Measurements from ENCODE around the gene TMEM204.

Gene TMEM204

DNA sequence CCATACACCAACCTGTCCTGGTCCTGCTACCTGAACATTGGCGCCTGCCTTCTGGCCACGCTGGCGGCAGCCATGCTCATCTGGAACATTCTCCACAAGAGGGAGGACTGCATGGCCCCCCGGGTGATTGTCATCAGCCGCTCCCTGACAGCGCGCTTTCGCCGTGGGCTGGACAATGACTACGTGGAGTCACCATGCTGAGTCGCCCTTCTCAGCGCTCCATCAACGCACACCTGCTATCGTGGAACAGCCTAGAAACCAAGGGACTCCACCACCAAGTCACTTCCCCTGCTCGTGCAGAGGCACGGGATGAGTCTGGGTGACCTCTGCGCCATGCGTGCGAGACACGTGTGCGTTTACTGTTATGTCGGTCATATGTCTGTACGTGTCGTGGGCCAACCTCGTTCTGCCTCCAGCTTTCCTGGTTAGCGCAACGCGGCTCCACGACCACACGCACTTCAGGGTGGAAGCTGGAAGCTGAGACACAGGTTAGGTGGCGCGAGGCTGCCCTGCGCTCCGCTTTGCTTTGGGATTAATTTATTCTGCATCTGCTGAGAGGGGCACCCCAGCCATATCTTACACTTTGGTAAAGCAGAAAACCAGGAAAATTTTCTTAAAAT is 21.5 kb downstream of the TMEM204 start:
- in situ Hi-C loops (cut with HindIII; ENCODE audit: low sequenced_read_pairs): no loop called here

DNA sequence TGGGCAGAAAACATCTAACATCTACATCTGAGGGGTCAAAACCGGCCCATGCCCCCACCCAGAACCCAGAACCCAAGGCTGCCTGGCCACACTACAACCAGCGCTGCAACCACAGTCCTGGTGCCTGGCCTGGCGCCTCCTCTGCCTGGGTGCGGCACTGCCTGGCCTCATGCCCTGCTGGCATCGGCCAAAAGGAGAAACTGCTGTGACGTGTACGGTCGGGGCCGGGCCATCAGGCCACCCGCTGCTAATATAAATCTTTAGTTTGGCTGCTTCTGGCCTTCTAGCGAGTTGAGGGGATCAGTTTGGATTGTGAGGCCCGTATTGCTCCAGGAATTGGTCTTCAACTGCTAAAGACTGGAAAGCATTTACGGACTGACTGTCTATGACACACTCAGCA is 22.8 kb downstream of the TMEM204 start:
- in situ Hi-C loops (cut with HindIII; ENCODE audit: low sequenced_read_pairs): no loop called here

DNA sequence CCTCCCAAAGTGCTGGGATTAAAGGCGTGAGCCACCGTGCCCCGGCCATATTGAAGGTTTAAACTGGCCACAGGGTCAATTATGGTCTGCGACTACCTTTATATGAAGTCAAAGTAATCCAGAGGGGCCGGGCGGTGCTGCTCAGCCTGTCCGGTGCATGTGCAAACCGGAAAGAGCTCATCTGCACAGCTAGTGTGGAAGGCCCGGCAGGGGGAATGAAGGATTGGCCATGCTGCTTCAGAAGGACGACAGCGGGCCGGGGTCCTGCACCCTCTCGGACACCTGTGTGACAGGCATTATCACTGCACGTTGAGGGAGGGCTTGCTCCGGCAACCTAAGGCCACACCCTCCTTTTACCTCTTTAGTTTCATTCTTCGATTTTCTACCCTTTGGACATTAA is 23.6 kb downstream of the TMEM204 start:
- in situ Hi-C loops (cut with HindIII; ENCODE audit: low sequenced_read_pairs): no loop called here

DNA sequence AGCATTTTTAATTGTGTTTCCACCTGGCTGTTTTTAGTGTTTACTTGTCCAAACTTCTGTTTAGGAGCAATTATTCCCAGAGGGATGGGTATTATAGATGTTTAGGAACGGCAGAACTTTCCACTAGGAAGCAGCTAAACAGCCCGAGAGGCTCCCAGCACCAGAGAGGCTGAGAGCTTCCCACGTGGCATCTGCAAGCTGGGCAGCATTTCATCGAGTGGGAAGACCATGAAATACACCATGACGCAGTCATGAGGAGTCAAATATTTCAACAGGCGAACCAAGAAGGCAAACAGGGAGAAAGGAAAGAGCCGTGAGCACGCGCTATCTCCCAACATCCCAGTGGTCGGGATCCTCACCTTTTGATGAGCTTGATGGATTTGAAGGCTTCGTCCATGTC is 24.1 kb downstream of the TMEM204 start:
- in situ Hi-C loops (cut with HindIII; ENCODE audit: low sequenced_read_pairs): no loop called here

DNA sequence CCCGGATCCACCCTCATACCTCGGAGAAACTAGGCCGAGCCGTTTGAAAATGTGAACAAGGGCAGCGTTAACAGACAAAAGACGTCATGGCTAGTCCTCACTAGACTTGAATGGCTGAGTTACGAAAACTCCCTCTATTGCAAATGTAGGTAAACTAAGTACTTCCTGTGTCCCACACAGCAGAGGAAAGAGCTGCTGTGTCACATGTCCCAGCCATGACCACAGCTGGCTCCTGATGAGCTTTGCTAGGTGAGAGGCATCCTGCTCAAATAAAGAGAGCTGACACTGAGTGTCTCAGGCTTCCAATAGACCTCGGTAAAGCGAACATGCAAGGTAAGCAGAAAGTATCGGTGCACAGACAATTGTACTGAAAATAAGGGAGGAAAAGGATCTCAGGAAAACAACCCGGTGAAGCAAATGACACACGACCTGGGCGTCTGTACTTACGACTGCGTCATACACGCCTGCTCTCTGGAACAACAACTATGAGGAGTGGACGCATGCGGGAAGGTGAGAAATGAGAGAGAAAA is 26.0 kb downstream of the TMEM204 start:
- in situ Hi-C loops (cut with HindIII; ENCODE audit: low sequenced_read_pairs): no loop called here

DNA sequence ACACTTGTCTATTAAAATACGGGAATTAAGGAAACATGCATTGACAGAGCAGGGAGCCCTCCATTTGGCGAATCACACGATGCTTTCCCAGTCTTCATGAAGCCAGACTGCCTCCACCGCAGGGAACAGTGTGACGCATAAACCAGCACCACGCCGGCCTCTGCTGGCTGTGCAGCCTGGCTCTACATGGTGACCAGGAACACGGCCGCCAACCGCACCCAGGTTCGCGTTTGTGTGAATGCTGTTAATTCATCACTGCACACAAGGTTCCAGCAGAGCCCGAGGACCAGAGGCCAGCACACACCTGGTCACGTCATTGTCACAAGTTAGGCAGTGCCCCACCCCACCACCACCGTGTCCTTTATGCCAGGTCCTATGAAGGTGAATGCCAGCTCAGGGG is 26.7 kb downstream of the TMEM204 start:
- in situ Hi-C loops (cut with HindIII; ENCODE audit: low sequenced_read_pairs): no loop called here

DNA sequence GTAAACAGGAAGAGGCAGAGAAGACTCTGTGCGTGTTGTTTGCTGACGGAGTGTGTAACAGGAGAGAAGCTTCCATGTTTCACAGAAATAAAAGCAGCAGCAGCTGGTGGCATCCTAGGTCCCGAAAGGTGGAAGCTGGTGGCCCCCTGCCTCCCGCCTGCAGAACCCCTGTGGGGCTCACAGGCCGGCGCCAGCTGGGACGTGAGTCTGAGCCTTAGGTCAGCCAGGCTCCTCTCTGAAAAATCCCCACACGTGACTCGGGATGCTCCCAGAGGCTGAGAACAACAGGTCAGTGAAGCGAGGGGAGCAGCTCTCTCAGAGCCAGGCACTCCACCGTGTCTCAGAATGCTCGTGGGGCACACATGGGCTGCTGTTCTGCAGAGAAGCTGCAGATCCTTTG is 27.4 kb downstream of the TMEM204 start:
- in situ Hi-C loops (cut with HindIII; ENCODE audit: low sequenced_read_pairs): no loop called here

DNA sequence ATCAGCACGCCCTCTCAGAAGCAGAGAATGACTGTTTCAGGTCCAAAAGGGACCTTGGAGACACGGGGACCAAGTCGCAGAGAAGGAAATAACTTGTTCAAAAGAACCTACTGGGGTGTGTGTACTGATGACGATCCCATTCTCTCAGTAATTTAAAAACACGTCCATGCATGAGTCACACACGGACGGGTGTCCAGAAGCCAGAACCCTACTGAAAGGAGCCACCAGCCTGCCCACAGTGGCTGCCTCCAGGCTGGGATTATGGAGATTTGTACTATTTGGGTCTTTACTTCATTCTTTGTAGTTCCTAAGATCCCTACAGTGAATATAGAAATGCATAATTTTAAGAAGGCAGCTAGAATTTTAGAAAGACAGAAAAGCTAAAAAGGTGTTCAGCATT is 27.8 kb downstream of the TMEM204 start:
- in situ Hi-C loops (cut with HindIII; ENCODE audit: low sequenced_read_pairs): no loop called here

DNA sequence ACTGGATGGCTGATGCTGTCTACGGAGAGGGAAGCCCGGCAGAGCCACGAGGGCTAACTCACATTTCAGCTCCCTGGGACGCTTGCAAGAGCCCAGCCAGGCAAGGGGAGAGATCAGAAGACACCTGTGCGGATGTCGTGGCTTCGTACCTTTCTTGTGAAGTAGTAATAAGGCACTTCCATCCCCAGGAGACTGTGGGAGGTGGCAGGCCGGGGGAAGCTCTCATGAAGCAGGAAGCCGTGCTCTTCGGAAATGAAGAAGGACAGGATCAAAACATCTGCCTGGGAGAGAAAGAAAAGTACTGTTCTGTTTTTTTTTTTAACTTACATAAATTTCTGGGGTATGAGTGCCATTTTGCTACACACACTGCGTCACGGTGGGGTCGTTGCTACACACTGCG is 28.4 kb downstream of the TMEM204 start:
- in situ Hi-C loops (cut with HindIII; ENCODE audit: low sequenced_read_pairs): no loop called here

DNA sequence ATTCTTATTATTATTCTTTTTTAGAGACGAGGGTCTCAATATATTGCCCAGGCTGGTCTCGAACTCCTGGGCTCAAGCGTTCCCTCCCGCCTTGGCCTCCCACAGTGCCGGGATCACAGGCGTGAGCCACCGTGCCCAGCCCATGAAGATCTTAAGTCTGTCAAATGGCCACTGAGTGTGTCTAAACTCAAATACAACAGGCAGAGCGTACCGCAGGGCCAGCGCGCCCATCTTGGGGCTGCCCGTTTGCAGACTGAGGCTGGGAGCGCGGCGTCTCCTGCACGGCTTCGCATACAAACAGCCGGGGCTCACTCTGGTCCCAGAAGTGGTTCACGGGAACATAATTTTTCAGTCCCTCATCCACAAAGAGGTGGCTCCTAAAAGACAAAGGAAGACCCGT is 30.3 kb downstream of the TMEM204 start:
- in situ Hi-C loops (cut with HindIII; ENCODE audit: low sequenced_read_pairs): no loop called here

DNA sequence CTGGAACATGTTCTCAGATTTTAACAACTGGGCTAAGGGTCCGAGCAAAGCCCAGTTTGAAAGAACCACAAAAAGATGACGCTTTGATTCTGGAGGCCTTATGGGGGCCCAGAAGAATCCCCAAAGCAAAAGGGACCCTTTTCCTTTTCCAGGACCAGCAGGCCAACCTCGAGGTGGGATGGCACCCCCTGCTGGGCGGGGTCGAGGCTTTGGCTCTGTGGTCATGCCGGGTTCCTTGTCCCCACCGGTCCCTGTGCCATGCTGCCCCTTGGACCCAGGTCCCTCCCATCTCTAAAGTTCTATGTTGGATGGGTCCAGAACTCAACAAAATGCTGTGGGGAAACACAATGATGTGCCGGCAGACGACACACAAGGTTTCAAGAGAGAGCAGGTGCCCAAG is 30.9 kb downstream of the TMEM204 start:
- in situ Hi-C loops (cut with HindIII; ENCODE audit: low sequenced_read_pairs): no loop called here

DNA sequence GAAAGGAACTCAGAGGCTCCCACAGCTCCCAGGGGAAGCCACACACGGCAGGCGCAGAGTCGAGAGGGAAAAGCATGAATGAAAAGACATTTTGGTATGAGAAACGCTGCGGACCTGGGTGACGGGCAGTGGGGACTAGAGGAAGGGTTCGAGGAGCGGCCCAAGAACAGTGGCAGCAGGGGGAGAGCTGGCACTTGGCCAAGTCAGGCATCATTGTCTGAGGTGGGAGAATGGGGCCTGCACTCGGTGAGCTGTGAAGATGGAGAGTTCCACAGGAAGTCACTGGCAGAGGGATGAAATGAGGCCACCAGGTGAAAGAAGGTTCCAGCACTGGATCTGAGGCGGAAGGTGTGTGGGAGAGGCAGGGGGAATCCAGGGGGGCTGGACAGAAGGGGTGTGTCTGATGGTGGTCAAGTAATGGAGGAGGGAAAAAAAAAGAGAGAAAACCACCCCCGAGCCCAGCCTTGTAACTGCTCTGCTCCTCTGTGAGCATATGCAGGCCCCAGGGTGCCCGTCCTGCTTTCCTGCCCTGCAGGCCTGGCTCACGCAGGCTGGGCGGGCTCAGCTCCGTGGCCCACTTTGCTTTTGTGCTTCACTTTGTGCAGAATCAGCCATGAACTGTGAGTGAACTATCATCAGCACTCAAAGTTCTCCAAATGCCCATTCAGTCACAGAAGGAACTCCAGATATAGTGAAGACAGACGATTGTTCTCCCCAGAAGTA is 31.8 kb downstream of the TMEM204 start:
- in situ Hi-C loops (cut with HindIII; ENCODE audit: low sequenced_read_pairs): no loop called here

DNA sequence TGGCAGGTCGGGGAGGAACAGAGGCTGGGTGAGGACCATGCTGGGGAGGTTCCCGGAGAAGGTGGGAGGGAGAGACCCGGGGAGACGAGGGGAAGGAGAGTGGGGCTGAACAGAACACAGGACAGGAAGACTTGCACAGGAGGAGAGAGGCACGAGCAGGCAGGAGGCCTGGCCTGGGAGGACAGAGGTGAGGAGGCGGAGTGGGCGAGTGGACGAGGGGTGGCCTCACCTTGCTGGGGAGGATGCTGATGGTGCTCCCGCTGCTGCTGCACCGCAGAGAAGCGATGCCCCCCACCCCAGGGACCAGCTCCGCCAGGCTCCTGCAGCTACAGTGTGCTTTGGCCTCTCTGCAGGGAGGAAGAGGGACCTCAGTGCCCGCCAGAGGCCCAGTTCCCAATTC is 34.5 kb downstream of the TMEM204 start:
- in situ Hi-C loops (cut with HindIII; ENCODE audit: low sequenced_read_pairs): no loop called here

DNA sequence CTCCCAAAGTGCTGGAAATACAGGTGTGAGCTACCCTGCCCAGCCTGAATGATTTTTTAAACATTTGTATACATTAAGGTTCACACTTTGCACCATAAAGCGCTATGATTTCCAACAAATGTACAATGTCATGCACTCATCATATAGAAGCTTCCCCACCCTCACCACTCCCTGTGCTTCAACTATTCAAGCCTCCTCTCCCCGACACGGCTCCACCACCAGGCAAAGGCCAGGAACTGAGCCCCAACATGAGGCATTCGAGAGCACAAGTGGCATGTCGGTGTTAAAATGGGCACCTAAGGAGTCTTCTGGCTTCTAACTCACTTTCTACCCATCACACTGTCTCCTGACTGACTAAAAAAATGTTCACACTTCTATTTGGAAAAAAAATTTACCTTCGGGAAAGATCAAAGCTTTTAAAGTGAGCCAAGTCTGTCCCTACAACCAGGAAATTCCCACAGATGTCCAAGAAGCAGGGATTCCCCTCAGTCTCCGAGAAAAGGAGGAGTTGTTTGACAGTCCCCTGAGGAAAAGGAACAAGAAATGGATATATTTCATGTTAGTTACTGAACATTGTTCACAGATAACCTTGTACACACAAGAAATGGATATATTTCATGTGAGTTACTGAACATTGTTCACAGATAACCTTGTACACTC is 37.7 kb downstream of the TMEM204 start:
- in situ Hi-C loops (cut with HindIII; ENCODE audit: low sequenced_read_pairs): no loop called here

DNA sequence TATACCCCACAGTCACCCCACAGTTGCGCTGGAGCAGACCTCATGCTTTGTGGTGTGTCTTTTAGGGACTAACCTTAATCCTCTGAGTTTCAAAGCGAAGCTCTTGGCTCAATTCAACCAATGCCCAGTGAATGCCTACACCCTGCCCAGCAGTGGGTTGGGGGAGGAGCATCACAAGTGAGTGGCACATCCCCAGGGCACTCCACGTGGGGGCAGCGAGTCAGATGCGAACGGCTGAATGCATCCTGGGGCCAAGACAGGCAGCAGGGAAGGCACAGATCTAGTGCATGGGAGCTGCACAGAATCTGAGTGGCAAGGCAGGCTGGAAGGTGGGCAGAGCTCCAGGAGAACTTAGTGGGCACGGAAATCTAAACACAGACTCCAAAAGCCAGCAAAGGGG is 39.2 kb downstream of the TMEM204 start:
- in situ Hi-C loops (cut with HindIII; ENCODE audit: low sequenced_read_pairs): no loop called here

DNA sequence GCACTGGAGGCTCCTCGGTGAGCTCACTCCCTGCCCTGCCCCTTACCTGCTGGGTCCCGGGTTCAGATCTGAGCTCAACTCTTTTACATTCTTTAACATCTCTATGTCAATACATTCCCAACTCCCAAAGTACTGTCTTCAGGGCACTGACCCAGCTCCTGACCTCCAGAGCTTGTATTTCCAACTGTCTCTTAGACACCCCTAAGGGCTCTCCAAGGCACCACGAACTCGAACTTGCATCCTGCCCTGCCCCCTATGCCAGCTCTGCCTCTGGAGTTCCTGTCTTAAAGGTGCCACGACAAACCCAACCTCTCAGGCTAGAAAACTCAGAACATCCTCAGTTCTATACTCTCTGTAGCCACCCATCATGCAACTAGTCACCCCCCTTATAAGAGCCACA is 39.8 kb downstream of the TMEM204 start:
- in situ Hi-C loops (cut with HindIII; ENCODE audit: low sequenced_read_pairs): no loop called here

DNA sequence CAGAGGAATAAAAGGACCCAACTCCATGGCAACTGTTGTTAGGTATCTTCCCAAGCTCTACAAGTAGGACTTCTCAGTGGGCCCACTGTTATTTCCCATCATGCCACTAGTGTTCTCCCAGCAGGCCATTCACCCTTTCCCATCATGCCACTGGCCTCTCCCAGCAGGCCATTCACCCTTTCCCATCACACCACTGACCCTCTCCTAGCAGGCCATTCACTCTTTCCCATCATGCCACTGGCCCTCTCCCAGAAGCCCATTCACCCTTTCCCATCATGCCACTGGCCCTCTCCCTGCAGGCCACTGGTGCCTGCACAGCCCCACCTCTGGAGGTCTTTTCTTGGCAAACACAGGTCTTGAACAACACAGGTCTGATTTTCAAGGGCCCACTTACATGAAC is 42.1 kb downstream of the TMEM204 start:
- in situ Hi-C loops (cut with HindIII; ENCODE audit: low sequenced_read_pairs): no loop called here

DNA sequence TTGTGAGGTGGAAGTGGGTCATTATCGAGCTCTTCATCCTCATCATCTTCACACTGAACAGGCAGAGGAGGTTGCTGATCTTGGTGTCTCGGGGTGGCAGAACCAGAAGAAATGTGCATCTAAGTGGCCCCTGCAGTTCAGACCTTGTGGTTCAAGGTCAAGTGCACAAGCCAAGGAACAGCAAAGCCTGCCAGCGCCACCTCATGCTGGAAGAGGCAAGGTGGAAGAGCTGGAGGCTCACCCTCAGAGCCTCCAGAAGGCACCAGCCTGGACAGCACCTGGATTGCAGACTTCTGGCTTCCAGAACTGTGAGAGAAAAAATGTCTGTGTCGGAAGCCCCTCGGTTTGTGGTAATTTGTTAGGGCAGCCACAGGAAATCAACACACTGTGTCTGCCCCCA is 45.7 kb downstream of the TMEM204 start:
- in situ Hi-C loops (cut with HindIII; ENCODE audit: low sequenced_read_pairs): no loop called here

DNA sequence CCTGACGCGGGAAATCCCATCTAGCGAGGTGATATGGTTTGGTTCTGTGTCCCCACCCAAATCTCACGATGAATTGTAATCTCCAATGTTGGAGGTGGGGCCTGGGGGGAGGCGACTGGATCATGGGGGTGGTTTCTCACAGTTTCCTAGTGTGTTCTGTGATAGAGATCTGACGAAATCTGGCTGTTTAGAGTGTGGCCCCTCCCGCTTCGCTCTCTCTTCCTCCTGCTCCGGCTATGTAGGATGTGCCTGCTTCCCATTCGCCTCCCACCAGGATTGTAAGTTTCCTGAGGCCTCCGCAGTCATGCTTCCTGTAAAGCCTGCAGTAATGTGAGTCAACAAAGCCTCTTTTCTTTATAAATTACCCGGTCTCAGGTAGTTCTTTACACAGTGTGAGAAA is 46.8 kb downstream of the TMEM204 start:
- in situ Hi-C loops (cut with HindIII; ENCODE audit: low sequenced_read_pairs): no loop called here

DNA sequence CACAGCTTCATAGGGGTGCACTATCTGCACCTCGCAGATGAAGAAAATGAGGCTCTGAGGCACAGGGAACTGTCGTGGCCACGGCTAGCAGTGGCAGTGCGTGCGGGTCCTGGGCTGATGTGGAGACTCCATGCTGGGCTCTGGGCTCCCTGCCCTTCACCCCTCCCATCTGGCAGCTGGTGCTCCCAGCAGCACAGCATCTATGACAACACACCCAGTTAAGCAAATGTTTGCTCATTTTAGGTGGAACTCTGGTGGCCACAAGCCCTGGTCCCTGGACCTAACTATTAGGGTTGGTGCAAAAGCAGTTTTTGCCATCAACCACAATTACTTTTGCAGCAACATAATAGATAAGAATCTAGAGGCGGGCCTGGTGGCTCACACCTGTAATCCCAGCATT is 47.5 kb downstream of the TMEM204 start:
- in situ Hi-C loops (cut with HindIII; ENCODE audit: low sequenced_read_pairs): no loop called here

DNA sequence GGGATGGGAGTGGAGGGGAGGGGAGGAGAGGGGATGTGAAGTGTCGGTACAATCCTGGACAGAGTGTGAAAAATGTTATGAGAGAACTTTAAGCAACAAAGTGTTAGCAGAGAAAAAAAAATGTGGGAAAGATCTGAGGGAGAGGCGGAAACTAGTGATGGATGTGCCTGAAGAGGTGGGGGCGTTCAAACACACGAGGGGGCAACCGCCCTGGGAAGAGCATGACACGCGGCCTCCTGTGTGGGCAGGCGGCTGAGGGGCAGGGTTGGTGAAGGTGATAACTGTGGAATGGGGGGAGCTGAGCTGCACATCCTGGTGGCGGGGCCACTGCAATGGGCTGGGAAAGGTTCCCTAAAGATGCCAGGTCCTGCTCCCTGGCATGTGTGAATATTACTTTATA is 48.3 kb downstream of the TMEM204 start:
- in situ Hi-C loops (cut with HindIII; ENCODE audit: low sequenced_read_pairs): no loop called here

DNA sequence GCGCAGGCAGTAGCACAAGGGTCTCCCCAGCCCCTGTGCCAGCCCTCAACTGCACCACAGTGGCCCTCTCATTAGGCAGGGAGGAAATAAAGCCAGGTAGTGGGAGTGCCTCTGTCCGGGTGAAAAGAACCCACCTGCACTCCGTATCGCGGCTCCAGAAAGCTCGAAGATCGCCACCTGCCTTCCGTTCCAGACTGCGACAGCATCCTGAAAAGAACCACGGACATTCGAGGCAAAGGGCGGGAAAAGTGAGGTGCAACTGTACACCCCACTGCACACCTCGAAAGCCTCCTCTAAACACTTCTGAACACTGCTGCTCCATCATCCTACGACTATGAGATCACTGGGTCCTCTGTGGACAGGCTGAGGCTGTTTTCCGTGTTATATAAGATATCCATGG is 49.7 kb downstream of the TMEM204 start:
- in situ Hi-C loops (cut with HindIII; ENCODE audit: low sequenced_read_pairs): no loop called here
